ENCODE results near the gene SSX2IP.

GRCh38 chr1:84621553-84621952 is 68.7 kb downstream of the SSX2IP start:
- TF ChIP-seq CTCF (IDR thresholded peaks at IDR 0.05) (no peak), POLR2A (IDR thresholded peaks at IDR 0.05) (no peak)

All from upper lobe of left lung (tissue), 4 donors.